Upper lobe of left lung (tissue), 4 donors: ENCODE measurements around the gene TRIP4.

Experiments used
- POLR2A ChIP-seq, 4 donors: fragments of 450-650 bp; IDR thresholded peaks; one replicate each; pipeline ENCODE4 v1.5.1; 2016 to 2017; ENCODE audit warnings: antibody characterized with exemption in 4 of 4, mild to moderate bottlenecking in 2 of 4
- TF ChIP-seq, protein P1 (sequence below), 6 experiments: fragments of 450-650 bp in 4 of 6; fragments of 200-600 bp in 2 of 6; sonication (generic) in 2 of 6; IDR thresholded peaks; one replicate each; pipeline ENCODE4 v1.5.1; 2016 to 2019; ENCODE audit warnings: antibody characterized with exemption in 6 of 6

DNA sequence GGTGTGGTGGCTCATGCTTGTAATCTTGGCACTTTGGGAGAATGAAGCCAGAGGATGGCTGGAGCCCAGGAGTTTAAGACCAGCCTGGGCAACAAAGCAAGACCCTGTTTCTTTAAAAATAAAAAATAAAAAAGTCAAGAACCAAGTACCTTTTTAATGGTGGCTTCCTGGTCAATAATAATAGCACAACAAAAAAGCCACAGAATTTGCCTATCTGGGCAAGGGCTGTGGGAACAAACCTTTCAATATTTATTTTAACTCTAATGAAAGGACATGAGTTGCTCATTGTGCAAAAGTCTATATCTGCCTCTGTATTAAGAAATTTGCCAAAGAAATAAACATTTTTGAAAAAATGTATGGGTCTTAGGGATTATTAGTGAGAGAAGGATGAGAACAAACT lies 74.9 kb downstream of the TRIP4 start:
- TF ChIP-seq, protein P1, sequence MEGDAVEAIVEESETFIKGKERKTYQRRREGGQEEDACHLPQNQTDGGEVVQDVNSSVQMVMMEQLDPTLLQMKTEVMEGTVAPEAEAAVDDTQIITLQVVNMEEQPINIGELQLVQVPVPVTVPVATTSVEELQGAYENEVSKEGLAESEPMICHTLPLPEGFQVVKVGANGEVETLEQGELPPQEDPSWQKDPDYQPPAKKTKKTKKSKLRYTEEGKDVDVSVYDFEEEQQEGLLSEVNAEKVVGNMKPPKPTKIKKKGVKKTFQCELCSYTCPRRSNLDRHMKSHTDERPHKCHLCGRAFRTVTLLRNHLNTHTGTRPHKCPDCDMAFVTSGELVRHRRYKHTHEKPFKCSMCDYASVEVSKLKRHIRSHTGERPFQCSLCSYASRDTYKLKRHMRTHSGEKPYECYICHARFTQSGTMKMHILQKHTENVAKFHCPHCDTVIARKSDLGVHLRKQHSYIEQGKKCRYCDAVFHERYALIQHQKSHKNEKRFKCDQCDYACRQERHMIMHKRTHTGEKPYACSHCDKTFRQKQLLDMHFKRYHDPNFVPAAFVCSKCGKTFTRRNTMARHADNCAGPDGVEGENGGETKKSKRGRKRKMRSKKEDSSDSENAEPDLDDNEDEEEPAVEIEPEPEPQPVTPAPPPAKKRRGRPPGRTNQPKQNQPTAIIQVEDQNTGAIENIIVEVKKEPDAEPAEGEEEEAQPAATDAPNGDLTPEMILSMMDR (IDR thresholded peaks at IDR 0.05) = no peak
- TF ChIP-seq POLR2A (IDR thresholded peaks at IDR 0.05) = no peak
